Measurements from ENCODE around the gene PHYKPL.
"Not testable (repeated sequence)": the region's sequence is repeated elsewhere in the genome, so short reads cannot be mapped to it uniquely, and the experiment has no call there.

Gene PHYKPL

DNA sequence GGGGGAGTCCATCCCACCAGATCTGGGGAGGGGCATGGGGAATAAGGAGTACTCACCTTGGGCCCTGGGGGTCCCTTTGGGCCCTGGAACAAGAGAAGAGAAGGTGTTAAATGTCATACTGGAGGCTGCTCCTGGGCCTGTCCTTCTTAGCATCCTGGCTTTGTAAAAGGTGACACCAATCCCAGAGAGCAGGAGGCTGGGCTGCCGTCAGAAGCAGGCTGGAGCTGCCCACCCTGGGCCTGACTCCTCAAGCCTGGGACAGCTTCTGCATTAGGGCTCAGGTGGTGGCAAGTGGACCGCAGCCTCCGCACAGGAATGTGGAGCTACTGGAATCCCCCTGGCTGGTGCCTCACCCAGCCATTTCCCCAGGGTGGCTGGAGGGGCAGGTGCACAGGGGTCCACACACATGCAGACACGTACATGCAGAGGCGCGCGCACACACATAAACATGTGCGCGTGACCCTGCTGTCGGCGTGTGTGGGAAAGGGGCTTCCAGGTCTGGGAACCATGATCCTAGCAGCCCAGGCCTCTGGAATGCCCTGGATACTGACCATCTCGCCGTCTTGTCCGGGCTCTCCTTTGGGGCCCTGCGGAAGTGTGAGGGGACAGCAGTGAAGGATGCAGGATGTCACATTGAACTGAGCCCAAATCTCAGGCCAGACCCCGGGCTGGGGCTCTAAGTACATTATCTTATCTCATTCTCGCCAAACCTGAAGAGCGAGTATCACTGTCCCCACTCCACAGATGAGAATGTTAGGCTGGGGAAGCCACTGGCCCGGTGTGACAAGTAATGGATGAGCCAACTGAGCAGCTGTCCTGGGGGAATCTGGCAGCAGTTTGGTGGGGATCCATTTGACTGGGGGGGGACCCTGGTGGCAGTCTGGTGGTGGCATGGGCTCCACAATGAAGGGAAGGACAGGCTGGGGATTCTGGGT lies 29.3 kb upstream of the PHYKPL start:
- no peak for DNase-seq

DNA sequence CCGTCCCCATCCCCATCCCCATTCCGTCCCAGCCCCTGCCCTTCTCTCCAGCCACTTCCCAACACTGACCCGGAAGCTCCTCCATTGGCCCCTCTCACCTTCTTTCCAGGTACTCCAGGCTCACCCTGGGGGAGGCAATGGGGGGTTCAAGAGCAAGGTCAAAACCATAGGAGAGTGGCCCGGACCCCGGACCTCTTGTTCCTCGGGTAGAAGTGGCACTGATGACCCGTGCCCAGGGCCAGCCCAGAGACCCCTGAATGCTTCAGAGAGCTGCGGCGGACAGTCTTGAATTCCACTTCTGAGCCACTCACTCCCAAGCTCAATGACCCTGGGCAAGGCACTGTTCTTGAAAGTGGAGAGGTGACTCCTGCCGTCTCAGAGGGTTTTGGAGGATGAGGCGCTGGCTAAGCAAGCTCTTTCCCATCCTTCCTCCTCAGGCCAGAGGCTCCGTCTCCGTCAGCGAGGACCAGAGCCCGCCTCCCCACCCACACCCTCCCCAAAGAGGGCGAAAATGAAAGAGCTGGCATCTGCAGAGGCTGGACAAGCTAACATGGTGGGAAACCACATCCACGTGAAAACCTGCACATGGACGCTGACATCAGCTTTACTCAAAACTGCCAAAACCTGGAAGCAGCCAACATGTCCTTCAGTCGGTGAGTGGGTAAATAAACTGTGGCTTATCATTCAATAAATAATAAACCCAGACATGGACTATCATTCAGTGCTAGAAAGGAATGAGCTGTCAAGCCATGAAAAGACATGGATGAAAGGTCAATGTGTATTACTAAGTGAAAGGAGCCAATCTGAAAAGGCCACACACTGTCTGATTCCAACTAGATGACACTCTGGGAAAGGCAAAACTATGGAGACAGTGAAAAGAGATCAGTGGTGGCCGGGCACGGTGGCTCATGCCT lies 27.3 kb upstream of the PHYKPL start:
- no peak for DNase-seq

GRCh38 chr5:178257650-178258049 lies 25.0 kb upstream of the PHYKPL start:
- DNase-seq: no peak

GRCh38 chr5:178256746-178257145 lies 24.1 kb upstream of the PHYKPL start:
- no peak for DNase-seq

GRCh38 chr5:178253632-178254031 lies 21.0 kb upstream of the PHYKPL start:
- not testable (repeated sequence) for DNase-seq

- no peak for DNase-seq
Observed at GRCh38 chr5:178252258-178252657, 19.7 kb upstream of the PHYKPL start.

DNA sequence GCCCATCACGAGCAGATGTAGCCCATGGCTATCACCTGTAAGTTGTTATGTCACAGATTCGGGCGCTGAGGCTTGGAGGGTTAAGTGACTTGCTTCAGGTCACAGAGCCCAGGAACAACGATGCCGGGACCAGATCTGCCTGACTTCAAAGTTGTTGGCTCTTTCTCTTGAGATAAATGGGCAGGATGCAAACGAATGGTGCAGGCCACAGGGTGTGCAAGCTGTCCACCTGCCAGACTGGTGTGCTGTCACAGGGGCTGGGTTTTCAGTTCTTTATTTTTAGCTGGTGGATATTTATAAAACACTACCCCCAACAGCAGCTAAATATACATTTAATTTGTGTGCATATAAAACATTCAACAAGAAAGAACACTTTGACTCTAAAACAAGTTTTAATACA lies 17.7 kb upstream of the PHYKPL start:
- no peak for DNase-seq

GRCh38 chr5:178249191-178249989 lies 16.8 kb upstream of the PHYKPL start:
- DNase-seq: no peak

DNA sequence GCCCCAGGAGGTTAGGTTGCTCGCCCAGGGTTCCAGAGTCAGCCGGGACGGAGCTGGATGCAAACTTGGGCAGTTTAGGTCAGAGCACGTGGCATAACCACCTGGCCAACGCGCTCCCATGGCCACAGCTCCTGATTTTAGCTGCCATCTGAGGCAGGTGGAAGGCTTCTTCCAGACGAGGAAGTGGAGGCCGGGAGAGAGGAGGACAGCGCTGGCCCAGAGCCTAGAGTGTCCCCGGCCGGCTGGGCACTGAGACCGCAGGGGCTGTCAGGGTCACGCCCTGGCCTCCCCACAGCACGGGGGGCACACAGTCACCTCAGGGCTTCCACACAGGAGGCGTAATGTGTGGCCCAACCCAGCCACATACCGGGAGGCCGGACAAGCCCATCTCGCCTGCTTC lies 16.1 kb upstream of the PHYKPL start:
- DNase-seq: no peak

GRCh38 chr5:178247481-178248456 lies 15.2 kb upstream of the PHYKPL start:
- DNase-seq: peak; percentile 17

DNA sequence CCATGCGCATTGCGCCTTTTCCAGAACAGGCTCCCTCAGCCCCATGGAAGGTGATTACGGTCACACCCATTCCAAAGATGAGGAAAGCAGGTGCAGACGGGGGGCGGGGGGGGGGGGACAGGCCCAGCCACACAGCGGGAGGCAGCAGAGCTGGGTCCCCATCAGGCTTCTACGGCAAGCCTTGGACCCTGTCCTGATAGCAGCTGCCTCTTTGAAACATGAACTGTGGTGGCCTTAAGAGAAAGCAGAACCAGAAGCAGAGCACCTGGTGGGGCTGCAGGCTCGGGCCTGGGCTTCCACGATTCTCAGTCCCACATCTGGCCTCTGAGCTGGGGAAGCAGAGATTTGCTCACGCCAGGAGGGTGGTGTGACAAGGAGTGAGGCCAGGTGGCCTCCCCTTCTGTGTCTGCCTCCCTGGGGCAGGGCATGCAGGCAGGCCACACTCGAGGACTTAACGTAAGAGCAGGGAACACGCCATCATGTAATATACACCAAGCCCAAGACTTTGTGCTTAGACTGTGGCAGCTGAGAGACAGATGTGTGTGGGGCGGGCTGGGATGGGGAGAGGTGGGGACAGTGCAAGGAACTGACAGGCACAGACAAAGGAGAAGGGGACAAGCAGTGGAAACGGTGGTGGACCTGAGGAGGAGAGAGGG lies 14.2 kb upstream of the PHYKPL start:
- DNase-seq: peak; percentile 22

GRCh38 chr5:178245389-178245788 lies 12.8 kb upstream of the PHYKPL start:
- no peak for DNase-seq

DNA sequence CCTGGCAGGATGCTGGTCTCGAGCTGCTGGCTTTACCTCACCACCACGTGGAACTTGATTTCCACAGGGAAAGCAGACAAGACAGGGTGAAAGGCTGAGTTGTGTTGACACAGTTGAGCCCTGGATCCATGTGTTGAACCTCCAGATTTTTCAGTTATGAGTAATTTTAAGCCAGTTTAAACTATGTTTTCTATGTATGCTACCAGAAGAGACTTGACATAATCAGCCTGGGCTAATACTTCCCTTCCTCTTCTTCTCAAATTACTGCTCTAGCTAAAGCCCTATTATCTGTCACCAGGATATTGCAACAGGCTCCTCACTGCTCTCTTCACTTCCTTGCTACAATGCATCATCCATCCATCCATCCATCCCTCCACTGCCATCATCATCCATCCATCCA lies 12.0 kb upstream of the PHYKPL start:
- DNase-seq: no peak

GRCh38 chr5:178242416-178242815 lies 9.8 kb upstream of the PHYKPL start:
- DNase-seq: no peak

GRCh38 chr5:178241688-178242231 lies 9.2 kb upstream of the PHYKPL start:
- DNase-seq: no peak

DNA sequence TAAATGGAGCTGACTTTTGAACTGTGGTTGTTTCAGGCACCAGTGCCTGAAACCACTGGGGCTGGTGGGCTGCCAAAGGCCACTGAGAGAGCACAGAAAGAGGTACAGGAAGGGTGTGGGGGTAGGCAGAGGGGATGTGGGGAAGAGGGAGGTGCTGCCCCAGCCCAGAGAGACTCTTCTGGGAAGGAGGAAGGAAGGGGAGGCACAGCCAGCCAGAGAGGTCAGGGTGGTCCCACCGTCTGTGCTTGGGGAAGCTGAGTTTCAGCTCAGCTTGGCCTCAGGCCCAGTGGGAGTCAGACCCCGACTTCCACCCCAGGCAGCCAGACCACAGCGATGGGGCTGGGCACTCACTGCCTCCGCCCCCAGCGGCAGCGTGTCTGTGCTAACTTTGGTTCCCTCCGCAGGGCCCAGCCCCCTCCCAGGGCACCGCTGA lies 8.6 kb upstream of the PHYKPL start:
- no peak for DNase-seq

DNA sequence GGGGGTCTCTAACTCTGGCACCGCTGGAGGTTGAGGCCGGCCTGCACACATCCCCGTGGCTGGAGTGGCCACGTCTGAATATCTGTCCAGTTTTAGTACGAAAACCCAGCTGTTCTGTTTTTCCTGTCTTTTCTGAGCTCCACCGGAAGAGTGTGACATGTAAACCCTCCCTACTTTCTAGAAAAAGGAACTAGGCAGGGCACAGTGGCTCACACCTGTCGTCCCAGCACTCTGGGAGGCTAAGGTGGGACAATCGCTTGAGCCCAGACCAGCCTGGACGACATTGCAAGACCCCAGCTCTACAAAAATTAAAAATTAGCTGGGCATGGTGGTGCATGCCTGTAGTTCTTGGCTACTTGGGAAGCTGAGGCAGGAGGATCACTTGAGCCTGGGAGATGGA lies 8.2 kb upstream of the PHYKPL start:
- DNase-seq: no peak

DNA sequence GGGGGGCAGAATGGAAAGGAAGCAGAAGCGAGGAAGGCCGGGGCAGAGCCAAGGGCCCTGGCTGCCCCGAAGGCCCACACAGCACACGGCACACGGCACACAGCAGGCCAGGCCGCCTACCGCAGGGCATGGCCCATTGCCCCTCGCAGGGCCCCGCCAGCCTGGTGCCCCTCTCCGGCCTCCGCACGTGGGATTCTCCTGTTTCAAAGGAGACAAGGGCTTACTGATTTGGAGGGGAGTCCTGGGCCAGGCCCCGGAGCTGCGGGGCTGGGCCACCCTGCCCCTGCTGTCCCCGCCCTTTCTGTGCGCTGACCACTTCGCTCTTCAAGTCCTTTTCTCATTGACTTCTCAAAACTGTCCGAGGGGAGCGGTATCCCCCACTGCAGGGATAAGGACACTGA lies 7.7 kb upstream of the PHYKPL start:
- DNase-seq: no peak

DNA sequence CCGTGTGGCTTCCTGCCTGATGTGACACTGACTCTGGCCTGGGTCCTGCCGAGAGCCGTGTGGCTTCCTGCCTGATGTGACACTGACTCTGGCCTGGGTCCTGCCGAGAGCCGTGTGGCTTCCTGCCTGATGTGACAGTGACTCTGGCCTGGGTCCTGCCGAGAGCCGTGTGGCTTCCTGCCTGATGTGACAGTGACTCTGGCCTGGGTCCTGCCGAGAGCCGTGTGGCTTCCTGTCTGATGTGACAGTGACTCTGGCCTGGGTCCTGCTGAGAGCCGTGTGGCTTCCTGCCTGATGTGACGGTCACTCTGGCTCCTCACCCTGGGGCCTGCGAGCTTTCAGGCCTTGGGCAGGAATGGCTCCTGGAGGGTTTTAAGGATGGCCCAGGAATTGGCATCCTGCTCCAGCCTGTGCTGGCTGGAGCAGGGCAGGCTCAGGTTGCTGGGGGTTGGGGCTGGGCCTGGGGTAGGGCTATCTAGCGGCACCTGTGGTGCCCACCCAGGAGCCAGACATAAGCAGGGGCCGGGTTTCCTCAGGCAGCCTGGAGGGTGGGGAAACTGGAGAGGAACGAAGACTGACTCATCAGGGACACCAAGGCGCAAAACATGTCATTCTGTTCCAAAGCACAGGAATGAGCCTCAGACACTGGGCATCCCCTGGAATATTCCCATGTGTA lies 7.2 kb upstream of the PHYKPL start:
- not testable (repeated sequence) for DNase-seq

All from NCI-H2171 treated with DMSO at 0.1 percent for 48 hours (cell line).